HG03565 (cell line): ENCODE results near the gene RHBDL3.
"Not testable (repeated sequence)": the region's sequence is repeated elsewhere in the genome, so short reads cannot be mapped to it uniquely, and the experiment has no call there.

Experiments
- ATAC-seq: cut with Tn5 transposase; IDR thresholded peaks from one replicate; pipeline ENCODE4 v1.9.1; 2021; ENCODE audit warnings: mild to moderate bottlenecking, moderate library complexity; ENCODE audit not compliant: unreplicated experiment

Gene RHBDL3

GRCh38 chr17:32289471-32290070, 23.9 kb downstream of the RHBDL3 start:
- no peak for ATAC-seq

- no peak for ATAC-seq
These were observed 26.5 kb downstream of the RHBDL3 start for GRCh38 chr17:32292094-32292493.

GRCh38 chr17:32297424-32297823, 31.8 kb downstream of the RHBDL3 start:
- ATAC-seq, result no peak

GRCh38 chr17:32297860-32298259, 32.2 kb downstream of the RHBDL3 start:
- no peak for ATAC-seq

- no peak for ATAC-seq
These were observed 32.7 kb downstream of the RHBDL3 start for GRCh38 chr17:32298298-32298697.

- no peak for ATAC-seq
These were observed 33.3 kb downstream of the RHBDL3 start for GRCh38 chr17:32298721-32299579.

- no peak for ATAC-seq
These were observed 34.0 kb downstream of the RHBDL3 start for GRCh38 chr17:32299580-32300164.

- ATAC-seq, result no peak
These were observed 36.4 kb downstream of the RHBDL3 start for GRCh38 chr17:32302037-32302436.

GRCh38 chr17:32302860-32303649, 37.4 kb downstream of the RHBDL3 start:
- ATAC-seq, result no peak

GRCh38 chr17:32303781-32304288, 38.2 kb downstream of the RHBDL3 start:
- ATAC-seq, result no peak

GRCh38 chr17:32305049-32305448, 39.4 kb downstream of the RHBDL3 start:
- ATAC-seq, result no peak

GRCh38 chr17:32307658-32308057, 42.0 kb downstream of the RHBDL3 start:
- no peak for ATAC-seq

- ATAC-seq, result no peak
These were observed 45.5 kb downstream of the RHBDL3 start for GRCh38 chr17:32311028-32311536.

- ATAC-seq, result no peak
These were observed 49.0 kb downstream of the RHBDL3 start for GRCh38 chr17:32314636-32315035.

GRCh38 chr17:32315171-32315570, 49.5 kb downstream of the RHBDL3 start:
- ATAC-seq, result no peak

GRCh38 chr17:32316653-32317052, 51.0 kb downstream of the RHBDL3 start:
- ATAC-seq, result not testable (repeated sequence)

- no peak for ATAC-seq
These were observed 51.7 kb downstream of the RHBDL3 start for GRCh38 chr17:32317353-32317752.

GRCh38 chr17:32318071-32318470, 52.4 kb downstream of the RHBDL3 start:
- no peak for ATAC-seq

- no peak for ATAC-seq
These were observed 53.9 kb downstream of the RHBDL3 start for GRCh38 chr17:32319548-32319905.

GRCh38 chr17:32320080-32320479, 54.4 kb downstream of the RHBDL3 start:
- not testable (repeated sequence) for ATAC-seq

GRCh38 chr17:32320847-32321246, 55.2 kb downstream of the RHBDL3 start:
- ATAC-seq, result no peak
